Measurements from ENCODE around the gene MGAT5B. TPM values are rescaled to one million over a fixed set of nuclear protein-coding genes. Genes with fewer than 3 reads are reported as not detected.

Gene MGAT5B
- total and polyA plus RNA-seq, 2 of the 13 experiments (the other 11 are each of a cell fraction or from before 2014, with no cell fraction given), result 0.07 to 0.13 TPM

DNA sequence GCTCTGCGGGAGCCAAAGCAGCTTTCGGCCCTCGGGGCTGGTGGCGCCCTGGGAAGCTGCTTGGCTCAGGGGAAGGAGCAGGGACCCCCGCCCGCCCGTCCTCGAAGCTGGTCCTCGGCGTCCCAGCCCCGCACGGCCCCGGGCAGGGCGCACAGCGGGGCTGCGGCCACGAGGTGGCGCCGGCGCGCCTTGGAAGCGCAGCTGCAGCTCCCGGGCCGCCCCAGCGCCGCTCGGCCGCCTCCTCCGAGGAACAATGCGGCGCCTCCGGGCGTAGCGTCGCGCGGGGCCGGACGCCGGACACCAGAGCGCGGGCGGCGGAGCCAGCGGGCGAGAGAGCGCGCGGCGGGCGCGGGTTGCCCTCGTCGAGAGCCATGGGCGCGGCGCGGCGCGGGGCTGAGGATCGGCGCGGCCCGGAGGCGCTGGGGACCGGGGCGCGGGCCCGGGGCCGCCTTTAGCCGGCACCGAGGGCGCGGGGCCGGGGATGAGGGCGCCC, at the start of gene MGAT5B (continued):
- TF ChIP-seq NFATC3 (CRISPR knock-in tag; IDR thresholded peaks at IDR 0.05) (no peak), HOXA7 (CRISPR knock-in tag; IDR thresholded peaks at IDR 0.05) (no peak), CC2D1A (CRISPR knock-in tag; IDR thresholded peaks at IDR 0.05) (no peak), ZNF720 (CRISPR knock-in tag; IDR thresholded peaks at IDR 0.05) (no peak), ZNF20 (CRISPR knock-in tag; IDR thresholded peaks at IDR 0.05) (no peak), FOXK2 (IDR thresholded peaks at IDR 0.05) (no peak), ZNF121 (CRISPR knock-in tag; IDR thresholded peaks at IDR 0.05) (no peak), STAT5B (CRISPR knock-in tag; IDR thresholded peaks at IDR 0.05) (no peak), ZNF367 (CRISPR knock-in tag; IDR thresholded peaks at IDR 0.05; ENCODE audit: borderline replicate concordance) (no peak), FOSL1 (CRISPR knock-in tag; IDR thresholded peaks at IDR 0.05; ENCODE audit: borderline replicate concordance) (no peak), REL (CRISPR knock-in tag; conservative IDR thresholded peaks at IDR 0.05) (no peak), ATF1 (CRISPR knock-in tag; IDR thresholded peaks at IDR 0.05) (no peak), ZMYM2 (CRISPR knock-in tag; IDR thresholded peaks at IDR 0.05) (no peak), MAFF (IDR thresholded peaks at IDR 0.05; ENCODE audit: low read depth, low read length) (no peak), PHB2 (IDR thresholded peaks at IDR 0.05; ENCODE audit: partially characterized antibody) (no peak), ZNF225 (CRISPR knock-in tag; IDR thresholded peaks at IDR 0.05) (no peak), RBAK (CRISPR knock-in tag; IDR thresholded peaks at IDR 0.05) (no peak), TBL1XR1 (IDR thresholded peaks at IDR 0.05; ENCODE audit: borderline replicate concordance, low read length, partially characterized antibody) (no peak), ZNF207 (IDR thresholded peaks at IDR 0.05; ENCODE audit: borderline replicate concordance) (no peak), RXRA (CRISPR knock-in tag; IDR thresholded peaks at IDR 0.05) (no peak), ZNF672 (CRISPR knock-in tag; IDR thresholded peaks at IDR 0.05) (no peak), ZNF777 (CRISPR knock-in tag; IDR thresholded peaks at IDR 0.05) (peak; percentile 76), ZNF556 (CRISPR knock-in tag; IDR thresholded peaks at IDR 0.05; ENCODE audit: borderline replicate concordance) (no peak), ZNF660 (CRISPR knock-in tag; IDR thresholded peaks at IDR 0.05; ENCODE audit: borderline replicate concordance, low read depth) (no peak), ZNF839 (CRISPR knock-in tag; IDR thresholded peaks at IDR 0.05; ENCODE audit: borderline replicate concordance) (no peak), MYC (CRISPR knock-in tag; IDR thresholded peaks at IDR 0.05; ENCODE audit: borderline replicate concordance) (no peak), ZNF766 (CRISPR knock-in tag; IDR thresholded peaks at IDR 0.05; ENCODE audit: borderline replicate concordance) (no peak)
- TF ChIP-seq, protein P1, sequence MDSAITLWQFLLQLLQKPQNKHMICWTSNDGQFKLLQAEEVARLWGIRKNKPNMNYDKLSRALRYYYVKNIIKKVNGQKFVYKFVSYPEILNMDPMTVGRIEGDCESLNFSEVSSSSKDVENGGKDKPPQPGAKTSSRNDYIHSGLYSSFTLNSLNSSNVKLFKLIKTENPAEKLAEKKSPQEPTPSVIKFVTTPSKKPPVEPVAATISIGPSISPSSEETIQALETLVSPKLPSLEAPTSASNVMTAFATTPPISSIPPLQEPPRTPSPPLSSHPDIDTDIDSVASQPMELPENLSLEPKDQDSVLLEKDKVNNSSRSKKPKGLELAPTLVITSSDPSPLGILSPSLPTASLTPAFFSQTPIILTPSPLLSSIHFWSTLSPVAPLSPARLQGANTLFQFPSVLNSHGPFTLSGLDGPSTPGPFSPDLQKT (CRISPR knock-in tag; IDR thresholded peaks at IDR 0.05; ENCODE audit: borderline replicate concordance), result no peak
- TF ChIP-seq, protein P2, sequence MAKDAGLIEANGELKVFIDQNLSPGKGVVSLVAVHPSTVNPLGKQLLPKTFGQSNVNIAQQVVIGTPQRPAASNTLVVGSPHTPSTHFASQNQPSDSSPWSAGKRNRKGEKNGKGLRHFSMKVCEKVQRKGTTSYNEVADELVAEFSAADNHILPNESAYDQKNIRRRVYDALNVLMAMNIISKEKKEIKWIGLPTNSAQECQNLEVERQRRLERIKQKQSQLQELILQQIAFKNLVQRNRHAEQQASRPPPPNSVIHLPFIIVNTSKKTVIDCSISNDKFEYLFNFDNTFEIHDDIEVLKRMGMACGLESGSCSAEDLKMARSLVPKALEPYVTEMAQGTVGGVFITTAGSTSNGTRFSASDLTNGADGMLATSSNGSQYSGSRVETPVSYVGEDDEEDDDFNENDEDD (CRISPR knock-in tag; IDR thresholded peaks at IDR 0.05; ENCODE audit: borderline replicate concordance), result peak; percentile 27; the same call in 1 of the 2 replicates
- TF ChIP-seq, protein P3, sequence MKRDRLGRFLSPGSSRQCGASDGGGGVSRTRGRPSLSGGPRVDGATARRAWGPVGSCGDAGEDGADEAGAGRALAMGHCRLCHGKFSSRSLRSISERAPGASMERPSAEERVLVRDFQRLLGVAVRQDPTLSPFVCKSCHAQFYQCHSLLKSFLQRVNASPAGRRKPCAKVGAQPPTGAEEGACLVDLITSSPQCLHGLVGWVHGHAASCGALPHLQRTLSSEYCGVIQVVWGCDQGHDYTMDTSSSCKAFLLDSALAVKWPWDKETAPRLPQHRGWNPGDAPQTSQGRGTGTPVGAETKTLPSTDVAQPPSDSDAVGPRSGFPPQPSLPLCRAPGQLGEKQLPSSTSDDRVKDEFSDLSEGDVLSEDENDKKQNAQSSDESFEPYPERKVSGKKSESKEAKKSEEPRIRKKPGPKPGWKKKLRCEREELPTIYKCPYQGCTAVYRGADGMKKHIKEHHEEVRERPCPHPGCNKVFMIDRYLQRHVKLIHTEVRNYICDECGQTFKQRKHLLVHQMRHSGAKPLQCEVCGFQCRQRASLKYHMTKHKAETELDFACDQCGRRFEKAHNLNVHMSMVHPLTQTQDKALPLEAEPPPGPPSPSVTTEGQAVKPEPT (CRISPR knock-in tag; IDR thresholded peaks at IDR 0.05; ENCODE audit: low read depth), result no peak

Measured in HepG2 (cell line).